MCF 10A (cell line): ENCODE measurements around the gene ASB1. TPM values are rescaled to one million over a fixed set of nuclear protein-coding genes. Genes with fewer than 3 reads are reported as not detected.

Experiments
- BruUV-seq: library from RNA; stranded (reverse); fragments of 400-500 nt; replicated peaks from 2 replicates; lab custom pipeline; 2021; lab: Mats Ljungman, UMichigan
- CTCF ChIA-PET: fragments of 300-600 bp; sonication (Branson Sonifier 250); formaldehyde crosslinking; extraction: SDS; loops from one replicate; lab custom pipeline; 2021; ENCODE audit warnings: antibody characterized with exemption, inconsistent platforms; lab: Yijun Ruan, JAX
- POLR2A ChIA-PET: fragments of 300-600, 350-650 bp; sonication (Branson Sonifier 250); formaldehyde crosslinking; extraction: SDS; loops from one replicate; lab custom pipeline; 2020; ENCODE audit warnings: antibody characterized with exemption, inconsistent platforms; lab: Yijun Ruan, JAX
- DNase-seq: peaks from one replicate; pipeline ENCODE4 v3.0.0-alpha.2; 2018; ENCODE audit not compliant: unreplicated experiment
- H3K27ac Mint-ChIP-seq: one replicate; pipeline ENCODE4 v1.8.0; 2022; ENCODE audit warnings: mild to moderate bottlenecking, low read depth, mixed read lengths; ENCODE audit not compliant: unreplicated experiment
- H3K27me3 Mint-ChIP-seq: one replicate; pipeline ENCODE4 v1.8.0; 2022; ENCODE audit warnings: mixed read lengths; ENCODE audit not compliant: insufficient read depth, unreplicated experiment
- H3K36me3 Mint-ChIP-seq: one replicate; pipeline ENCODE4 v1.8.0; 2022; ENCODE audit warnings: mild to moderate bottlenecking, moderate library complexity, mixed read lengths; ENCODE audit not compliant: insufficient read depth, unreplicated experiment
- H3K4me1 Mint-ChIP-seq: one replicate; pipeline ENCODE4 v1.8.0; 2022; ENCODE audit warnings: mixed read lengths; ENCODE audit not compliant: insufficient read depth, unreplicated experiment
- H3K4me3 Mint-ChIP-seq: one replicate; pipeline ENCODE4 v1.8.0; 2022; ENCODE audit warnings: mild to moderate bottlenecking, moderate library complexity, mixed read lengths; ENCODE audit not compliant: unreplicated experiment
- H3K9me3 Mint-ChIP-seq: one replicate; pipeline ENCODE4 v1.8.0; 2022; ENCODE audit warnings: mixed read lengths; ENCODE audit not compliant: unreplicated experiment
- intact Hi-C: fragments of 100-400 bp; cut with micrococcal nuclease; formaldehyde crosslinking; loops from 2 replicates; pipeline ENCODE4 v1.14.1; 2022
- total RNA-seq: library from RNA; stranded (reverse); gene quantifications from 2 replicates; pipeline ENCODE4 v1.2.3, GENCODE V29; 2022
- TF ChIP-seq, protein P1 (sequence below): fragments of 200-600 bp; IDR thresholded peaks from one replicate; pipeline ENCODE4 v1.8.0; 2022; ENCODE audit warnings: antibody characterized with exemption, mild to moderate bottlenecking; ENCODE audit not compliant: unreplicated experiment

ASB1 gene
- total RNA-seq, 1 experiment from 2014 or later = 104 TPM

DNA sequence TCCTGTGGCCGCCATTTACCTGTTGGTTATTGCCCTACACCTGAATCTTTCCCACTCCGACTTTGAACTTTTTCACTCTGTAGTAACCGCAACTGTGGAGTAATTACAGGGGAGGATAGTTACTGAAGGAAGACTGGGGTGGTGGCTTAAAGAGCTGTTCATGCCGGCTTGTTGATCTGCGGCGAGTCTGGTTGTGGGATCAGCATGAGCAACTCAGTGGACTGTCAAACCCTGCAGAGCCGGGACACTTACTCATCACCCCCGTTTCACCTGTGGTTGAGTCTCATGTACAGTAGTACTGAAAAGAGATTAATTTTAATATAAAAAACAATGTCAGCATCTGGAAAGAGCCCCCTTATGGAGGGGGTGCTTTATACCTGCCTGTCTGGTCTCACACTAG lies 2.1 kb downstream of the ASB1 start:
- DNase-seq = no peak
- H3K4me3 Mint-ChIP-seq = peak overlapping the region; percentile 79
- CTCF ChIA-PET = interaction anchor here (0.5 to 1.2 kb wide), 2 partner anchors 8 to 114 kb away, joined by 3 to 4 read pairs; no protein-coding TSS in a partner anchor
- TF ChIP-seq, protein P1, sequence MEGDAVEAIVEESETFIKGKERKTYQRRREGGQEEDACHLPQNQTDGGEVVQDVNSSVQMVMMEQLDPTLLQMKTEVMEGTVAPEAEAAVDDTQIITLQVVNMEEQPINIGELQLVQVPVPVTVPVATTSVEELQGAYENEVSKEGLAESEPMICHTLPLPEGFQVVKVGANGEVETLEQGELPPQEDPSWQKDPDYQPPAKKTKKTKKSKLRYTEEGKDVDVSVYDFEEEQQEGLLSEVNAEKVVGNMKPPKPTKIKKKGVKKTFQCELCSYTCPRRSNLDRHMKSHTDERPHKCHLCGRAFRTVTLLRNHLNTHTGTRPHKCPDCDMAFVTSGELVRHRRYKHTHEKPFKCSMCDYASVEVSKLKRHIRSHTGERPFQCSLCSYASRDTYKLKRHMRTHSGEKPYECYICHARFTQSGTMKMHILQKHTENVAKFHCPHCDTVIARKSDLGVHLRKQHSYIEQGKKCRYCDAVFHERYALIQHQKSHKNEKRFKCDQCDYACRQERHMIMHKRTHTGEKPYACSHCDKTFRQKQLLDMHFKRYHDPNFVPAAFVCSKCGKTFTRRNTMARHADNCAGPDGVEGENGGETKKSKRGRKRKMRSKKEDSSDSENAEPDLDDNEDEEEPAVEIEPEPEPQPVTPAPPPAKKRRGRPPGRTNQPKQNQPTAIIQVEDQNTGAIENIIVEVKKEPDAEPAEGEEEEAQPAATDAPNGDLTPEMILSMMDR = no peak
- H3K27me3 Mint-ChIP-seq = no peaks in the 10 kb centered on the region
- peaks cover 29% of the 10 kb centered on the region for H3K4me1 Mint-ChIP-seq
- intact Hi-C loops = loop anchor here (1.0 kb wide), 1 partner anchor 10 kb away; no protein-coding TSS in a partner anchor
- peaks cover 30% of the 10 kb centered on the region for H3K36me3 Mint-ChIP-seq
- H3K9me3 Mint-ChIP-seq = no peaks in the 10 kb centered on the region
- no peak overlapping the region for H3K27ac Mint-ChIP-seq
- no TSS peak for BruUV-seq
- POLR2A ChIA-PET = interaction anchor here (2.1 kb wide), 1 partner anchor 10 kb away, joined by 19 read pairs; no protein-coding TSS in a partner anchor

DNA sequence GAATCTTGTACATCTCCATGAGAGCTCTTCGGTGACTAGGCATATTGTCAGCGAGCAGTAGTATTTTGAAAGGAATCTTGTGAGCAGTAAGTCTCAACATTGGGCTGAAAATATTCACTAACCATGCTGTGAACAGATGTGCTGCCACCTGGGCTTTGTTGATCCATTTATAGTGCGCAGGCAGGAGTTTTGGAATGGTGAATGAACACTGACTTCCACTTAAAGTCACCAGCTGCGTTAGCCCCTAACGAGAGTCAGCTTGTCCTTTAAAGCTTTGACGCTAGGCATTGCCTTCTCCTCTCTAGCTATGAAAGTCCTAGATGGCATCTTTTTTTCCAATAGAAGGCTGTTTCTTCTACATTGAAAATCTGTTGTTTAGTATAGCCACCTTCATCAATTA lies 4.1 kb downstream of the ASB1 start:
- DNase-seq = no peak
- peaks cover 39% of the 10 kb centered on the region for H3K4me1 Mint-ChIP-seq
- BruUV-seq = no TSS peak
- peaks cover 49% of the 10 kb centered on the region for H3K36me3 Mint-ChIP-seq
- H3K27ac Mint-ChIP-seq = no peak overlapping the region
- H3K4me3 Mint-ChIP-seq = no peak overlapping the region
- CTCF ChIA-PET = interaction anchor here (0.6 kb wide), 1 partner anchor 355 kb away, joined by 3 read pairs; no protein-coding TSS in a partner anchor
- intact Hi-C loops = no loop called here
- no peaks in the 10 kb centered on the region for H3K9me3 Mint-ChIP-seq
- TF ChIP-seq, protein P1 = no peak
- POLR2A ChIA-PET = interaction anchor here (1.0 to 1.2 kb wide), 2 partner anchors 8 to 109 kb away, joined by 3 read pairs; no protein-coding TSS in a partner anchor
- no peaks in the 10 kb centered on the region for H3K27me3 Mint-ChIP-seq

DNA sequence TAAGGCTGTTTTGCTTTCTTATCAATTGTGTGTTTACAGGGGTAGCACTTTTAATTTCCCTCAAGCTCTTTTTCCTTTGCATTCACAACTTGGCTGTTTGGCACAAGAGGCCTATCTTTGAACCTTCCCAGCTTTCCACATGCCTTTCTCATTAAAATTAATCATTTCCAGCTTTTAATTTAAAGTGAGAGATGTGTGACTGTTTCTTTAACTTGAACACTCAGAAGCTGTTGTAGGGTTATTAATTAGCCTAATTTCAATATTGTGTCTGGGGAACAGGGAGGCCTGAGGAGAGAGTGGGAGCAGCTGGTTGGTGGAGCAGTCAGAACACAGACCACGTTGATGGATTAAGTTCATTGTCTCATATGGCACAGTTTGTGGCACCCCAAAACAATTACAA lies 4.7 kb downstream of the ASB1 start:
- POLR2A ChIA-PET = interaction anchor here (1.0 kb wide), 1 partner anchor 110 kb away, joined by 3 read pairs; no protein-coding TSS in a partner anchor
- Mint-ChIP-seq H3K27ac (no peak overlapping the region), H3K9me3 (no peaks in the 10 kb centered on the region), H3K36me3 (peaks cover 56% of the 10 kb centered on the region), H3K4me1 (peaks cover 35% of the 10 kb centered on the region), H3K4me3 (no peak overlapping the region), H3K27me3 (no peaks in the 10 kb centered on the region)
- no peak for DNase-seq
- BruUV-seq = no TSS peak
- CTCF ChIA-PET = interaction anchor here (1.2 kb wide), 1 partner anchor 353 kb away, joined by 3 read pairs; no protein-coding TSS in a partner anchor
- TF ChIP-seq, protein P1 = no peak
- intact Hi-C loops = no loop called here

DNA sequence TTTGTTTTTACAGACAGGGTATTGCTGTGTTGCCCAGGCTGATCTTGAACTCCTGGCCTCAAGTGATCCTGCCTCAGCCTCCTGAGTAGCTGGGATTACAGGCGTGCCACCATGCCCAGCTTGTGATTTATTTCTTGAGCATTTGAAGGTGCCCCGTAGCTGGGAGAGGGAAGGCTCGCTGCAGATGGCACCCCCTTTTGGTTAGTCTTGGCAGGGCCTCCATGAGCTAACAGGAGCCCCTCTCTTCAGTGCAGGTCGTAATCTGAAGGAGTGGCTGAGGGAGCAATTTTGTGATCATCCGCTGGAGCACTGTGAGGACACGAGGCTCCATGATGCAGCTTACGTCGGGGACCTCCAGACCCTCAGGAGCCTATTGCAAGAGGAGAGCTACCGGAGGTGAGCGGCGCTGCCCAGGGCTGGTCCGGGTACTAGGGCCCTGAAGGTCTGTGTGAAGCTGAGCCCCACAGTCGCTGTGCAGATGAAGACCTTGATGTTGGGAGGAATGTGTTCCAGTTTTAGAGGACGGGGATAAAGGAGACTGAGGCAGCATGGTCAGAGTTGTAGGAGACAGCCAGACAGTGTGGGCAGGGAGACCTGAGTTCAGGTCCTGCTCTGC lies 6.7 kb downstream of the ASB1 start:
- no TSS peak for BruUV-seq
- H3K36me3 Mint-ChIP-seq = peaks cover 75% of the 10 kb centered on the region
- no peak for DNase-seq
- peak overlapping the region; percentile 75 for H3K27ac Mint-ChIP-seq
- peaks cover 31% of the 10 kb centered on the region for H3K4me1 Mint-ChIP-seq
- ChIA-PET POLR2A (no interaction called here), CTCF (interaction anchor here (0.5 to 0.6 kb wide), 2 partner anchors 72 to 159 kb away, joined by 3 read pairs; no protein-coding TSS in a partner anchor)
- H3K9me3 Mint-ChIP-seq = no peaks in the 10 kb centered on the region
- intact Hi-C loops = no loop called here
- H3K4me3 Mint-ChIP-seq = no peak overlapping the region
- TF ChIP-seq, protein P1 = no peak
- H3K27me3 Mint-ChIP-seq = no peaks in the 10 kb centered on the region
